ENCODE results near the gene DCTN3.

DNA sequence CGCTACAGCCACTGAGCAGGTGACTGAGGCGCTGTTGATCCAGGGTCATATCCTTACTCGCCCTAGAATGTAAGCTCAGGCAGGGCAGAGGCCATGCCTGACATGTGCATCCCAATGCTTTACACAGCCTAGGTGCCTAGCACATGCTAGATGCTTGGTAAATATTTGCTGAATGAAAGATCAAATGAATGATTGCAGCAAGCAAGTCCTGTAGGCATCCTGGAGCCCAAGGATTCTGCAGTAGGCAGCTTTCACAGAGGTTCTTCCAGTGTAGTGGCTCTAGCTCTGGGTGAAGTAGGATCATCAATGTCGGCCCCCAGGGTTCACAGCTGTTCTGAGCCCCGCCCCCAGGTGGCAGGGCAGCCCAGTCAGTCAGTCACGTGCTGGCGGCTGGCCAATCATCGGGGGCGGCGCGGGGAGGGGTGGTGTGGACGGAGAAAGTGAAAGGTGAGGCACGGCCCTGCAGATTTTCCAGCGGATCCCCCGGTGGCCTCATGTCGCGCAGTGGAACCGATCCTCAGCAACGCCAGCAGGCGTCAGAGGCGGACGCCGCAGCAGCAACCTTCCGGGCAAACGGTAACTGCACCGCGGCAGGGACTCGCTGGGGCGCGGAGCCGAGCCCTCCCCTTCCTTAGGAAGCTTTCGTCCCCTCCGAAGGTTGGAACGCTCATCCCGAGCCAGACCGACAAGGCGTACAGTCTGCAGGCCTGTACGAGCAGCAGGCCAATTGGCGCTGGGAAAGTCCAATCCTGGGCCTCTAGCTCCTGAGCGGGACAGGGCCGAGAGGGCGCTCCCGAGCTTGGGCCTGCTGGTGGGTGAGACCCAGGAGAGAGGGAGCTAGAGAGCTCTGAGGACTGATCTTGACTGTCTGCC is 26.2 kb upstream of the DCTN3 start, which contains the start of gene GALT:
- TF ChIP-seq SMC3 (IDR thresholded peaks at IDR 0.05; ENCODE audit: borderline replicate concordance, low read length) = no peak
- TF ChIP-seq RCOR1 (conservative IDR thresholded peaks at IDR 0.05; ENCODE audit: low read depth, low read length) = no peak
- TF ChIP-seq GABPA (IDR thresholded peaks at IDR 0.05; ENCODE audit: low read depth) = no peak
- TF ChIP-seq ZNF207 (IDR thresholded peaks at IDR 0.05; ENCODE audit: borderline replicate concordance) = 0 out of 2 replicates have a peak, but pooled peaks have one; percentile 36
- TF ChIP-seq POLR2A (IDR thresholded peaks at IDR 0.05; ENCODE audit: low read depth, low read length) = peak; percentile 87
- peak; percentile 81 for TF ChIP-seq TAF1 (IDR thresholded peaks at IDR 0.05; ENCODE audit: borderline replicate concordance, low read depth, low read length)
- no peak for TF ChIP-seq NFXL1 (IDR thresholded peaks at IDR 0.05; ENCODE audit: borderline replicate concordance)
- TF ChIP-seq, protein P1, sequence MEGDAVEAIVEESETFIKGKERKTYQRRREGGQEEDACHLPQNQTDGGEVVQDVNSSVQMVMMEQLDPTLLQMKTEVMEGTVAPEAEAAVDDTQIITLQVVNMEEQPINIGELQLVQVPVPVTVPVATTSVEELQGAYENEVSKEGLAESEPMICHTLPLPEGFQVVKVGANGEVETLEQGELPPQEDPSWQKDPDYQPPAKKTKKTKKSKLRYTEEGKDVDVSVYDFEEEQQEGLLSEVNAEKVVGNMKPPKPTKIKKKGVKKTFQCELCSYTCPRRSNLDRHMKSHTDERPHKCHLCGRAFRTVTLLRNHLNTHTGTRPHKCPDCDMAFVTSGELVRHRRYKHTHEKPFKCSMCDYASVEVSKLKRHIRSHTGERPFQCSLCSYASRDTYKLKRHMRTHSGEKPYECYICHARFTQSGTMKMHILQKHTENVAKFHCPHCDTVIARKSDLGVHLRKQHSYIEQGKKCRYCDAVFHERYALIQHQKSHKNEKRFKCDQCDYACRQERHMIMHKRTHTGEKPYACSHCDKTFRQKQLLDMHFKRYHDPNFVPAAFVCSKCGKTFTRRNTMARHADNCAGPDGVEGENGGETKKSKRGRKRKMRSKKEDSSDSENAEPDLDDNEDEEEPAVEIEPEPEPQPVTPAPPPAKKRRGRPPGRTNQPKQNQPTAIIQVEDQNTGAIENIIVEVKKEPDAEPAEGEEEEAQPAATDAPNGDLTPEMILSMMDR (IDR thresholded peaks at IDR 0.05 in 2 of 3, conservative IDR thresholded peaks at IDR 0.05 in 1 of 3; ENCODE audit: control insufficient read depth in 2 of 3, extremely low read depth in 1 of 3, insufficient read depth in 1 of 3, low read depth in 3 of 3, low read length in 3 of 3) = peak; percentile 54 to 62 (median 56)
- TF ChIP-seq TCF7 (IDR thresholded peaks at IDR 0.05; ENCODE audit: borderline replicate concordance) = no peak
- TF ChIP-seq SP1 (IDR thresholded peaks at IDR 0.05; ENCODE audit: low read depth, low read length) = peak; percentile 61
- no peak for TF ChIP-seq HDAC6 (IDR thresholded peaks at IDR 0.05; ENCODE audit: unreplicated experiment)
- peak; percentile 87 for TF ChIP-seq IKZF1 (conservative IDR thresholded peaks at IDR 0.05)
- no peak for TF ChIP-seq KDM1A (IDR thresholded peaks at IDR 0.05; ENCODE audit: borderline replicate concordance)

Data from GM12878 (cell line).